ENCODE results near the gene BRD9. TPM values are rescaled to one million over a fixed set of nuclear protein-coding genes. Genes with fewer than 3 reads are reported as not detected.

Gene BRD9
- total RNA-seq, 6 donors from 2014 or later: 37.5 to 160 (median 42.3) TPM

- Histone ChIP-seq H3K27me3 (no peaks in the 10 kb centered on the region), H3K36me3 (peaks cover 10 to 46% (median 33%) of the 10 kb centered on the region in 4 donors), H3K27ac (peak overlapping the region; percentile 86 to 92 (median 88)), H3K4me1 (peaks cover 15 to 24% (median 19%) of the 10 kb centered on the region in 4 donors), H3K4me3 (peak overlapping the region; percentile 29 to 94 (median 84)), H3K9me3 (no peaks in the 10 kb centered on the region)
- TF ChIP-seq POLR2A (IDR thresholded peaks at IDR 0.05) (no peak), POLR2AphosphoS5 (IDR thresholded peaks at IDR 0.05) (no peak), EP300 (IDR thresholded peaks at IDR 0.05) (no peak)
- TF ChIP-seq, protein P1, sequence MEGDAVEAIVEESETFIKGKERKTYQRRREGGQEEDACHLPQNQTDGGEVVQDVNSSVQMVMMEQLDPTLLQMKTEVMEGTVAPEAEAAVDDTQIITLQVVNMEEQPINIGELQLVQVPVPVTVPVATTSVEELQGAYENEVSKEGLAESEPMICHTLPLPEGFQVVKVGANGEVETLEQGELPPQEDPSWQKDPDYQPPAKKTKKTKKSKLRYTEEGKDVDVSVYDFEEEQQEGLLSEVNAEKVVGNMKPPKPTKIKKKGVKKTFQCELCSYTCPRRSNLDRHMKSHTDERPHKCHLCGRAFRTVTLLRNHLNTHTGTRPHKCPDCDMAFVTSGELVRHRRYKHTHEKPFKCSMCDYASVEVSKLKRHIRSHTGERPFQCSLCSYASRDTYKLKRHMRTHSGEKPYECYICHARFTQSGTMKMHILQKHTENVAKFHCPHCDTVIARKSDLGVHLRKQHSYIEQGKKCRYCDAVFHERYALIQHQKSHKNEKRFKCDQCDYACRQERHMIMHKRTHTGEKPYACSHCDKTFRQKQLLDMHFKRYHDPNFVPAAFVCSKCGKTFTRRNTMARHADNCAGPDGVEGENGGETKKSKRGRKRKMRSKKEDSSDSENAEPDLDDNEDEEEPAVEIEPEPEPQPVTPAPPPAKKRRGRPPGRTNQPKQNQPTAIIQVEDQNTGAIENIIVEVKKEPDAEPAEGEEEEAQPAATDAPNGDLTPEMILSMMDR (IDR thresholded peaks at IDR 0.05): no peak
- ATAC-seq (ENCODE audit: low FRiP score in 2 of 2): peak in 1 of 2 donors; percentile 49
- DNase-seq: no peak
- WGBS, 2 donors: 8 to 17% methylated on average over 14 to 25 of the region's 25 CpGs
Measured at GRCh38 chr5:891837-892393, 686 bp downstream of the BRD9 start.

GRCh38 chr5:891117-891836 is 1.3 kb downstream of the BRD9 start:
- WGBS, 2 donors: 75 to 79% methylated on average over 33 to 34 of the region's 34 CpGs
- ATAC-seq (ENCODE audit: low FRiP score in 2 of 2): no peak
- H3K4me3 ChIP-seq: peak overlapping the region in 3 of 4 donors; percentile 81 to 94 (median 86)
- peak overlapping the region; percentile 86 to 92 (median 88) for H3K27ac ChIP-seq
- H3K36me3 ChIP-seq: peaks cover 10 to 53% (median 40%) of the 10 kb centered on the region in 4 donors
- no peaks in the 10 kb centered on the region for H3K9me3 ChIP-seq
- TF ChIP-seq POLR2AphosphoS5 (IDR thresholded peaks at IDR 0.05): no peak
- TF ChIP-seq POLR2A (IDR thresholded peaks at IDR 0.05): no peak
- TF ChIP-seq EP300 (IDR thresholded peaks at IDR 0.05): no peak
- TF ChIP-seq, protein P1 (IDR thresholded peaks at IDR 0.05): no peak
- no peaks in the 10 kb centered on the region for H3K27me3 ChIP-seq
- H3K4me1 ChIP-seq: peaks cover 15 to 24% (median 19%) of the 10 kb centered on the region in 4 donors
- peak in 1 of 2 donors; percentile 68 for DNase-seq

GRCh38 chr5:889075-889710 is 3.4 kb downstream of the BRD9 start:
- no peak overlapping the region for H3K4me3 ChIP-seq
- WGBS, 2 donors: 95 to 97% methylated on average over 15 of the region's 15 CpGs
- DNase-seq (no peak), ATAC-seq (ENCODE audit: low FRiP score in 2 of 2) (no peak)
- peaks cover 15 to 32% (median 19%) of the 10 kb centered on the region in 4 donors for H3K4me1 ChIP-seq
- no peak overlapping the region for H3K27ac ChIP-seq
- H3K27me3 ChIP-seq: no peaks in the 10 kb centered on the region
- peaks cover 13 to 73% (median 61%) of the 10 kb centered on the region in 4 donors for H3K36me3 ChIP-seq
- TF ChIP-seq, protein P1 (IDR thresholded peaks at IDR 0.05): no peak
- TF ChIP-seq POLR2AphosphoS5 (IDR thresholded peaks at IDR 0.05) (no peak), EP300 (IDR thresholded peaks at IDR 0.05) (no peak), POLR2A (IDR thresholded peaks at IDR 0.05) (no peak)
- H3K9me3 ChIP-seq: no peaks in the 10 kb centered on the region

- Histone ChIP-seq H3K4me3 (no peak overlapping the region), H3K9me3 (no peaks in the 10 kb centered on the region), H3K27me3 (no peaks in the 10 kb centered on the region), H3K36me3 (peaks cover 13 to 79% (median 66%) of the 10 kb centered on the region in 4 donors), H3K4me1 (peaks cover 15 to 32% (median 19%) of the 10 kb centered on the region in 4 donors), H3K27ac (no peak overlapping the region)
- no peak for TF ChIP-seq POLR2AphosphoS5 (IDR thresholded peaks at IDR 0.05)
- TF ChIP-seq, protein P1 (IDR thresholded peaks at IDR 0.05): no peak
- no peak for TF ChIP-seq POLR2A (IDR thresholded peaks at IDR 0.05)
- TF ChIP-seq EP300 (IDR thresholded peaks at IDR 0.05): no peak
- ATAC-seq (ENCODE audit: low FRiP score in 2 of 2) (no peak), DNase-seq (no peak)
- WGBS, 2 donors: 93 to 97% methylated on average over 11 of the region's 11 CpGs
Measured at GRCh38 chr5:888638-889035, 4.0 kb downstream of the BRD9 start.
